ENCODE measurements around the gene CD8B2. TPM values are rescaled to one million over a fixed set of nuclear protein-coding genes. Genes with fewer than 3 reads are reported as not detected.
"Not testable (repeated sequence)": the region's sequence is repeated elsewhere in the genome, so short reads cannot be mapped to it uniquely, and the experiment has no call there.

Gene CD8B2
- total RNA-seq, 1 experiment from 2014 or later, result not detected

- not testable (repeated sequence) for H3K23me2 ChIP-seq (ENCODE audit: insufficient read length, low read depth, low read length, poor library complexity, severe bottlenecking); H3K79me1 ChIP-seq (ENCODE audit: insufficient read depth, low read depth, low read length, poor library complexity, severe bottlenecking); H3K23ac ChIP-seq (ENCODE audit: insufficient read length, low read depth, low read length); H2BK5ac ChIP-seq (ENCODE audit: insufficient read length, low read length); H2AFZ ChIP-seq (ENCODE audit: low read length); H3K4me1 ChIP-seq (ENCODE audit: insufficient read depth, low read length); H2BK20ac ChIP-seq (ENCODE audit: low read depth, low read length, poor library complexity, severe bottlenecking); H4K20me1 ChIP-seq (ENCODE audit: control insufficient read depth, insufficient read depth, insufficient read length); H2AK5ac ChIP-seq (ENCODE audit: insufficient read length, low read length); H3K27ac Mint-ChIP-seq; H3K9ac ChIP-seq (ENCODE audit: extremely low read depth, insufficient read length, low read length); DNase-seq; H3K4ac ChIP-seq (ENCODE audit: low read depth, low read length); H3K79me2 ChIP-seq (ENCODE audit: insufficient read depth, low read length); H3K4me1 Mint-ChIP-seq; H3K14ac ChIP-seq (ENCODE audit: insufficient read depth, low read length); H4K91ac ChIP-seq (ENCODE audit: insufficient read length, low read depth, low read length); H2BK12ac ChIP-seq (ENCODE audit: insufficient read length, low read depth, low read length); H3K27ac ChIP-seq (ENCODE audit: insufficient read length, low read depth, low read length); H4K5ac ChIP-seq (ENCODE audit: insufficient read length, low read depth, low read length); H3K9me3 ChIP-seq (ENCODE audit: control insufficient read depth, low read depth, low read length); H3T11ph ChIP-seq (ENCODE audit: low read length); H2BK120ac ChIP-seq (ENCODE audit: low read depth, low read length, poor library complexity, severe bottlenecking); H3K9me3 Mint-ChIP-seq; H3K27me3 Mint-ChIP-seq (ENCODE audit: low read depth); H3K56ac ChIP-seq (ENCODE audit: insufficient read length, low read depth, low read length); H4K8ac ChIP-seq (replicated peaks; ENCODE audit: insufficient read length, low read depth, low read length); H3K4me2 ChIP-seq (ENCODE audit: insufficient read depth, insufficient read length, low read length); H3K4me3 Mint-ChIP-seq; H3K36me3 Mint-ChIP-seq (ENCODE audit: insufficient read depth in 1 of 3, low read depth in 3 of 3); H3K27me3 ChIP-seq (ENCODE audit: insufficient read depth, low read length); H3K18ac ChIP-seq (ENCODE audit: insufficient read length, low read depth, low read length); H2BK15ac ChIP-seq (ENCODE audit: low read depth, low read length)
- WGBS (ENCODE audit: extremely low coverage, insufficient read length, low lambda C conversion rate), result no CpG with 5 or more reads among the region's 9 CpGs
Measured at GRCh38 chr2:106506002-106506687, 19.0 kb downstream of the CD8B2 start.

- H3K23me2 ChIP-seq (ENCODE audit: insufficient read length, low read depth, low read length, poor library complexity, severe bottlenecking); H2BK120ac ChIP-seq (ENCODE audit: low read depth, low read length, poor library complexity, severe bottlenecking); H2AFZ ChIP-seq (ENCODE audit: low read length); H3K14ac ChIP-seq (ENCODE audit: insufficient read depth, low read length); H2BK20ac ChIP-seq (ENCODE audit: low read depth, low read length, poor library complexity, severe bottlenecking); H3K9ac ChIP-seq (ENCODE audit: extremely low read depth, insufficient read length, low read length); H3K79me1 ChIP-seq (ENCODE audit: insufficient read depth, low read depth, low read length, poor library complexity, severe bottlenecking); H4K8ac ChIP-seq (replicated peaks; ENCODE audit: insufficient read length, low read depth, low read length); H4K91ac ChIP-seq (ENCODE audit: insufficient read length, low read depth, low read length); H3K4me2 ChIP-seq (ENCODE audit: insufficient read depth, insufficient read length, low read length); H3K36me3 Mint-ChIP-seq (ENCODE audit: insufficient read depth in 1 of 3, low read depth in 3 of 3); H3K79me2 ChIP-seq (ENCODE audit: insufficient read depth, low read length); H3K18ac ChIP-seq (ENCODE audit: insufficient read length, low read depth, low read length); H2BK5ac ChIP-seq (ENCODE audit: insufficient read length, low read length); H3K27ac ChIP-seq (ENCODE audit: insufficient read length, low read depth, low read length); H3T11ph ChIP-seq (ENCODE audit: low read length); H3K56ac ChIP-seq (ENCODE audit: insufficient read length, low read depth, low read length); H3K4me3 Mint-ChIP-seq; H2BK15ac ChIP-seq (ENCODE audit: low read depth, low read length); H3K27me3 Mint-ChIP-seq (ENCODE audit: low read depth); H3K4ac ChIP-seq (ENCODE audit: low read depth, low read length); H3K9me3 Mint-ChIP-seq; H4K20me1 ChIP-seq (ENCODE audit: control insufficient read depth, insufficient read depth, insufficient read length); H3K9me3 ChIP-seq (ENCODE audit: control insufficient read depth, low read depth, low read length); H4K5ac ChIP-seq (ENCODE audit: insufficient read length, low read depth, low read length); H3K4me1 ChIP-seq (ENCODE audit: insufficient read depth, low read length); DNase-seq; H3K27me3 ChIP-seq (ENCODE audit: insufficient read depth, low read length); H2AK5ac ChIP-seq (ENCODE audit: insufficient read length, low read length); H2BK12ac ChIP-seq (ENCODE audit: insufficient read length, low read depth, low read length); H3K23ac ChIP-seq (ENCODE audit: insufficient read length, low read depth, low read length); H3K27ac Mint-ChIP-seq: not testable (repeated sequence)
- no CpG with 5 or more reads among the region's 11 CpGs for WGBS (ENCODE audit: extremely low coverage, insufficient read length, low lambda C conversion rate)
- peaks cover 2 to 11% of the 10 kb centered on the region in 2 experiments; a peak in 3 of 4 replicates for H3K4me1 Mint-ChIP-seq
Measured at GRCh38 chr2:106508660-106509373, 21.7 kb downstream of the CD8B2 start.
